ENCODE measurements around the gene CELSR2.

CELSR2 gene

GRCh38 chr1:109251277-109252166 lies 2.2 kb downstream of the CELSR2 start:
- H3K9ac ChIP-seq (ENCODE audit: low read depth, low read length): no peak overlapping the region
- H3K9me3 ChIP-seq (ENCODE audit: control insufficient read depth, insufficient read depth, low read length): no peaks in the 10 kb centered on the region
- no peaks in the 10 kb centered on the region; the same call in 1 of the 2 replicates for H3K36me3 ChIP-seq (ENCODE audit: insufficient read depth, low read length)
- H3K4me1 ChIP-seq (ENCODE audit: insufficient read depth, low read length): peaks cover 24% of the 10 kb centered on the region; the same call in 1 of the 2 replicates

DNA sequence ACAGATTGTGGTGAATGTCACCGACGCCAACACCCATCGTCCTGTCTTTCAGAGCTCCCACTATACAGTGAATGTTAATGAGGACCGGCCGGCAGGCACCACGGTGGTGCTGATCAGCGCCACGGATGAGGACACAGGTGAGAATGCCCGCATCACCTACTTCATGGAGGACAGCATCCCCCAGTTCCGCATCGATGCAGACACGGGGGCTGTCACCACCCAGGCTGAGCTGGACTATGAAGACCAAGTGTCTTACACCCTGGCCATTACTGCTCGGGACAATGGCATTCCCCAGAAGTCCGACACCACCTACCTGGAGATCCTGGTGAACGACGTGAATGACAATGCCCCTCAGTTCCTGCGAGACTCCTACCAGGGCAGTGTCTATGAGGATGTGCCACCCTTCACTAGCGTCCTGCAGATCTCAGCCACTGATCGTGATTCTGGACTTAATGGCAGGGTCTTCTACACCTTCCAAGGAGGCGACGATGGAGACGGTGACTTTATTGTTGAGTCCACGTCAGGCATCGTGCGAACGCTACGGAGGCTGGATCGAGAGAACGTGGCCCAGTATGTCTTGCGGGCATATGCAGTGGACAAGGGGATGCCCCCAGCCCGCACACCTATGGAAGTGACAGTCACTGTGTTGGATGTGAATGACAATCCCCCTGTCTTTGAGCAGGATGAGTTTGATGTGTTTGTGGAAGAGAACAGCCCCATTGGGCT lies 3.0 kb downstream of the CELSR2 start:
- H3K36me3 ChIP-seq (ENCODE audit: insufficient read depth, low read length): no peaks in the 10 kb centered on the region; the same call in 1 of the 2 replicates
- peaks cover 24% of the 10 kb centered on the region; the same call in 1 of the 2 replicates for H3K4me1 ChIP-seq (ENCODE audit: insufficient read depth, low read length)
- H3K9me3 ChIP-seq (ENCODE audit: control insufficient read depth, insufficient read depth, low read length): no peaks in the 10 kb centered on the region
- H3K9ac ChIP-seq (ENCODE audit: low read depth, low read length): no peak overlapping the region

GRCh38 chr1:109252893-109253802 lies 3.8 kb downstream of the CELSR2 start:
- no peak overlapping the region for H3K9ac ChIP-seq (ENCODE audit: low read depth, low read length)
- peaks cover 24% of the 10 kb centered on the region; the same call in 1 of the 2 replicates for H3K4me1 ChIP-seq (ENCODE audit: insufficient read depth, low read length)
- H3K9me3 ChIP-seq (ENCODE audit: control insufficient read depth, insufficient read depth, low read length): no peaks in the 10 kb centered on the region
- H3K36me3 ChIP-seq (ENCODE audit: insufficient read depth, low read length): no peaks in the 10 kb centered on the region; the same call in 1 of the 2 replicates

DNA sequence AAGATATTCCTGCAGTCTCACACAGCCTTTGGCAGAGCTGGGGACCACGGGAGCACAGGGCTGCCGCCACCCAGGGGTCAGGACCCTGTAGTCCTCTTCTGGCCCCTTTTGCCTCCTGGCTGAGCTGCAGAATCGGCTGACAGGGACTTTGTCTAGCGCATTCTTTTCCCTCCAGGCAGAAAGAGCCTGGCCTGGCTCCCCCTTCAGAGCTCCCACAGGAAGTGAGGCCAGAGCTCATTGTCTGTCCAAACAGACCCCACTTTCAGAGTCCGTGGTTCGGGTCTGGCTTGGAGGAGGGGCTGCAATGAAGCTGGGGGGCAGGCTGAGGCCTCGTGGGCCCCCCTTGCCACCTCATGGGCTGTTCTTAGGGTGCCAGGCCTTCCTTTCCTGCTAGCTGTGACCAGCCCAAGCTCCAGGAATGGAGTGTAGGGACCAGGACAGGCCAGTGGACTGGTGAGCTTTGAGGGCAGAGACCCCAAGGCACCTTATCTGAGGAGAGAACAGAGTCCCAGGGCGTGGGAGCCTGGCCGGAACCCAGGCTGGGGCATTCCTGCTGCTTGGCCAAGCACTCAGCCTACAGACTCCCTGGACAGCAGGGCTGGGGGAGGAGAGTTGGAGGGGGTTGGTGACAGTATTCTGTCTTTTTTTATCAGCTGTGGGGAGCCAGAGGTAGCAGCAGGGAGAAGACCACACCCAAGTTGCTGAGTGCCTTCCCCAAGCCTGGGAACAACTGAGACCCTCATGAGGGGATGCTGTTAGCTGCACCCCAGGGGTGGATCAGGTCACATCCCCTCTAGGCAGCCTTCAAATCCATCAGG lies 4.7 kb downstream of the CELSR2 start:
- peaks cover 24% of the 10 kb centered on the region for H3K4me1 ChIP-seq (ENCODE audit: insufficient read depth, low read length)
- H3K9ac ChIP-seq (ENCODE audit: low read depth, low read length): no peak overlapping the region
- H3K9me3 ChIP-seq (ENCODE audit: control insufficient read depth, insufficient read depth, low read length): no peaks in the 10 kb centered on the region
- H3K36me3 ChIP-seq (ENCODE audit: insufficient read depth, low read length): no peaks in the 10 kb centered on the region; the same call in 1 of the 2 replicates

GRCh38 chr1:109254621-109255096 lies 5.3 kb downstream of the CELSR2 start:
- no peak overlapping the region for H3K9ac ChIP-seq (ENCODE audit: low read depth, low read length)
- peaks cover 31% of the 10 kb centered on the region for H3K4me1 ChIP-seq (ENCODE audit: insufficient read depth, low read length)

GRCh38 chr1:109255097-109255651 lies 5.8 kb downstream of the CELSR2 start:
- Histone ChIP-seq H3K9me3 (ENCODE audit: control insufficient read depth, insufficient read depth, low read length) (no peaks in the 10 kb centered on the region), H3K9ac (ENCODE audit: low read depth, low read length) (no peak overlapping the region), H3K36me3 (ENCODE audit: insufficient read depth, low read length) (no peaks in the 10 kb centered on the region; the same call in 1 of the 2 replicates), H3K4me1 (ENCODE audit: insufficient read depth, low read length) (peaks cover 33% of the 10 kb centered on the region)

More at GRCh38 chr1:109254621-109255096, 5.3 kb downstream of the CELSR2 start:
- no peaks in the 10 kb centered on the region; the same call in 1 of the 2 replicates for H3K36me3 ChIP-seq (ENCODE audit: insufficient read depth, low read length)
- no peaks in the 10 kb centered on the region for H3K9me3 ChIP-seq (ENCODE audit: control insufficient read depth, insufficient read depth, low read length)

- Histone ChIP-seq H3K9ac (ENCODE audit: low read depth, low read length) (no peak overlapping the region), H3K4me1 (ENCODE audit: insufficient read depth, low read length) (peaks cover 35% of the 10 kb centered on the region), H3K9me3 (ENCODE audit: control insufficient read depth, insufficient read depth, low read length) (no peaks in the 10 kb centered on the region), H3K36me3 (ENCODE audit: insufficient read depth, low read length) (no peaks in the 10 kb centered on the region; the same call in 1 of the 2 replicates)
These were observed 6.3 kb downstream of the CELSR2 start for GRCh38 chr1:109255678-109256077.

GRCh38 chr1:109256085-109256484 lies 6.7 kb downstream of the CELSR2 start:
- H3K36me3 ChIP-seq (ENCODE audit: insufficient read depth, low read length): no peaks in the 10 kb centered on the region; the same call in 1 of the 2 replicates
- H3K9me3 ChIP-seq (ENCODE audit: control insufficient read depth, insufficient read depth, low read length): no peaks in the 10 kb centered on the region
- H3K4me1 ChIP-seq (ENCODE audit: insufficient read depth, low read length): peaks cover 35% of the 10 kb centered on the region
- H3K9ac ChIP-seq (ENCODE audit: low read depth, low read length): no peak overlapping the region

DNA sequence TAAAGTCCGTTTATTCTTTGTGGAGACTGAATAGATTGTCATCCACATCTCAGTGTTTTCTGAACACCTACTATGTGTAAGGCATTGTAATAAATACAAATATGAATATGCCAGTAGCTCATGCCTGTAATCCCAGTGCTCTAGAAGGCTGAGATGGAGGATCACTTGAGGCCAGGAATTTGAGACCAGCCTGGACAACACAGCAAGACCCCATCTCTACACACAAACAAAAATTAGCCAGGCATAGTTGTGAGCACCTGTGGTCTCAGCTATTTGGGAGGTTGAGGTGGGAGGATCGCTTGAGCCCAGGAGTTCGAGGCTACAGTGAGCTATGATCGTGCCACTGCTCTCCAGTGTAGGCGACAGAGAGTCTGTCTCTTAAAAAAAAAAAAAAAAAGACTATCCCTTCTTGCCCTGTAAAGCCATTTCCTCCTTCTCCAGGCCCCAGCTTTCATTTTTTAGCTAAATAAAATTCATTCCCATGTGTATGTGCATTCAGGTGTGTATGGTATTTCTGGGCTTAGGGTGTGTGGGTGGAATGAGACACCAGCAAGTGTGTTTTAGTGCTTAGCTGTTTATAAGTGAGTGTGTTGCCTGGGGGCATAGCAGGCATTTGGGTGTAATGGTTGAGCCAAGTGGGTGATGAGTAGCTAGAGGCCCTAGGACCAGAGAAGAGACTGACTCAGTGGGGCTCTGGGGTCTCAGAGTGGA lies 7.8 kb downstream of the CELSR2 start:
- Histone ChIP-seq H3K4me1 (ENCODE audit: insufficient read depth, low read length) (peaks cover 35% of the 10 kb centered on the region), H3K9ac (ENCODE audit: low read depth, low read length) (no peak overlapping the region), H3K36me3 (ENCODE audit: insufficient read depth, low read length) (no peaks in the 10 kb centered on the region), H3K9me3 (ENCODE audit: control insufficient read depth, insufficient read depth, low read length) (no peaks in the 10 kb centered on the region)

DNA sequence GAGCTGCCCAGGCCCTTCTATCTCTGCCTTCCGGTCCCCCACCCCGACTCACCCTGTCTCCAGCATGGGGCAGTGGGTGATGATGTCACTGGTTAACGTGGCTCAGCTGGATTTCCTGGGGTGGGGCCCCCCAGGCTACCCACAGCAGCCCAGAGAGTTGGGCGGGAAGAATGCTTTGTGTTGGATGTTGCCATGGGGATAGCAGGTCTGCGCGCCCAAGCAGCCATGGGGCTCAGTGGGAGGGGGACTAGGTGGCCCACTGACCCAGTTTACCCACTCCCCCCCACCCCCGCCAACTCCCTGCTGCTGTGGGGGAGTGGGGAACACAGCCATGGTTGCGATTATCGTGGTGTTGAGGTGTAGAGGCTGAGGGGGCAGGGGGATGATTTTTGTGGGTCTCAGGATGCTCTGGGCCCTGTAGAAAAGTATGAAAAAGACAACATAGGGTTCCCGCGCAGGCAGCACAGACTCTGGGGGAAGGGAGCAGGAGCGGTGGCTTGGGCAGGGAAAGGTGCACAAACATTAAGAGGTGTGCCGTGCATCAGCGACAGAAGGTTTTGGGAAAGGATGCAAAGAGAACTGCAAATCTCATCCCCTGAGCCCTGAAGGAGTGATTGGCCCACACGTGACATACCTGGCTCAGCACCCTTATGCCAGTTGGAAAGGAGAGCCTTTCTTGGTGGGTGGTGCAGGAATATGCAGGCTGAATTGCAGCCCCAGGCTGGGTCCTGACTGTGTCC lies 8.5 kb downstream of the CELSR2 start:
- Histone ChIP-seq H3K9me3 (ENCODE audit: control insufficient read depth, insufficient read depth, low read length) (no peaks in the 10 kb centered on the region), H3K9ac (ENCODE audit: low read depth, low read length) (no peak overlapping the region), H3K4me1 (ENCODE audit: insufficient read depth, low read length) (peaks cover 35% of the 10 kb centered on the region), H3K36me3 (ENCODE audit: insufficient read depth, low read length) (no peaks in the 10 kb centered on the region)

- peaks cover 30% of the 10 kb centered on the region for H3K4me1 ChIP-seq (ENCODE audit: insufficient read depth, low read length)
- no peaks in the 10 kb centered on the region for H3K36me3 ChIP-seq (ENCODE audit: insufficient read depth, low read length)
These were observed 9.4 kb downstream of the CELSR2 start for GRCh38 chr1:109258481-109259466.

More at GRCh38 chr1:109258481-109259466, 9.4 kb downstream of the CELSR2 start:
- Histone ChIP-seq H3K9me3 (ENCODE audit: control insufficient read depth, insufficient read depth, low read length) (no peaks in the 10 kb centered on the region), H3K9ac (ENCODE audit: low read depth, low read length) (no peak overlapping the region)

Measured in ES-I3 (cell line).